Naive thymus-derived CD4-positive, alpha-beta T cell (primary cell): Measurements from ENCODE around the gene FGF5. TPM values are rescaled to one million over a fixed set of nuclear protein-coding genes. Genes with fewer than 3 reads are reported as not detected.
"Not testable (repeated sequence)": the region's sequence is repeated elsewhere in the genome, so short reads cannot be mapped to it uniquely, and the experiment has no call there.

Source experiments
- ATAC-seq: fragments of 150-1000 bp; cut with Tn5 transposase; 2 replicates; pipeline ENCODE4 v1.10.0; 2021; ENCODE audit warnings: mild to moderate bottlenecking, moderate library complexity
- CTCF ChIA-PET: fragments of 350-600 bp; sonication (Branson Sonifier 250); formaldehyde crosslinking; loops from one replicate; lab custom pipeline; 2021; ENCODE audit warnings: antibody characterized with exemption; lab: Charles Lee
- POLR2A ChIA-PET: fragments of 350-600 bp; sonication (Branson Sonifier 250); formaldehyde crosslinking; loops from one replicate; lab custom pipeline; 2021; ENCODE audit warnings: antibody characterized with exemption, inconsistent platforms; lab: Charles Lee
- DNase-seq, 9 donors: peaks; one replicate each; pipeline versions ENCODE4 v3.0.0 to v3.0.0-alpha.2; 2020 to 2022; ENCODE audit warnings: mixed read lengths in 1 of 9
- H3K27ac ChIP-seq: one replicate; pipeline ENCODE4 v1.7.0; 2013; ENCODE audit warnings: mild to moderate bottlenecking, low read depth, low read length, moderate library complexity
- H3K27me3 ChIP-seq, 2 donors: one replicate each; pipeline ENCODE4 v1.7.0; 2013; ENCODE audit warnings: low read length in 2 of 2, mild to moderate bottlenecking in 2 of 2, moderate library complexity in 2 of 2; ENCODE audit not compliant: control insufficient read depth in 2 of 2, insufficient read depth in 2 of 2
- H3K36me3 ChIP-seq, 3 experiments: 1 replicate in 2 of 3; 2 replicates in 1 of 3; pipeline ENCODE4 v1.7.0; 2013; ENCODE audit warnings: low read length in 3 of 3, mild to moderate bottlenecking in 3 of 3, moderate library complexity in 1 of 3; ENCODE audit not compliant: insufficient read depth in 3 of 3, control insufficient read depth in 2 of 3
- H3K4me1 ChIP-seq, 2 donors: one replicate each; pipeline ENCODE4 v1.7.0; 2013; ENCODE audit warnings: low read length in 2 of 2, mild to moderate bottlenecking in 2 of 2, moderate library complexity in 1 of 2; ENCODE audit not compliant: control insufficient read depth in 2 of 2, insufficient read depth in 2 of 2
- H3K4me3 ChIP-seq: 2 replicates; pipeline ENCODE4 v1.7.0; 2013; ENCODE audit warnings: mild to moderate bottlenecking, low read length
- H3K9me3 ChIP-seq, 3 experiments: 1 replicate in 2 of 3; 2 replicates in 1 of 3; pipeline ENCODE4 v1.7.0; 2013; ENCODE audit warnings: low read length in 3 of 3; ENCODE audit not compliant: control insufficient read depth in 2 of 3
- H3K27ac Mint-ChIP-seq, 9 donors: one replicate each; pipeline ENCODE4 v1.8.0; 2020 to 2022; ENCODE audit warnings: mixed read lengths in 9 of 9, mild to moderate bottlenecking in 8 of 9, moderate library complexity in 5 of 9, inconsistent platforms in 2 of 9
- H3K27me3 Mint-ChIP-seq, 5 donors: one replicate each; pipeline ENCODE4 v1.8.0; 2021 to 2022; ENCODE audit warnings: mixed read lengths in 5 of 5, mild to moderate bottlenecking in 1 of 5
- H3K36me3 Mint-ChIP-seq, 5 donors: one replicate each; pipeline ENCODE4 v1.8.0; 2020 to 2022; ENCODE audit warnings: mixed read lengths in 5 of 5, mild to moderate bottlenecking in 3 of 5, inconsistent platforms in 1 of 5
- H3K4me1 Mint-ChIP-seq, 7 donors: one replicate each; pipeline ENCODE4 v1.8.0; 2020 to 2022; ENCODE audit warnings: mixed read lengths in 7 of 7, mild to moderate bottlenecking in 3 of 7, inconsistent platforms in 1 of 7
- H3K4me3 Mint-ChIP-seq, 10 donors: one replicate each; pipeline ENCODE4 v1.8.0; 2020 to 2022; ENCODE audit warnings: mild to moderate bottlenecking in 10 of 10, mixed read lengths in 10 of 10, moderate library complexity in 6 of 10, inconsistent platforms in 2 of 10
- H3K9me3 Mint-ChIP-seq, 11 donors: one replicate each; pipeline ENCODE4 v1.8.0; 2020 to 2022; ENCODE audit warnings: mixed read lengths in 11 of 11, mild to moderate bottlenecking in 4 of 11, inconsistent platforms in 1 of 11, moderate library complexity in 1 of 11
- intact Hi-C, 2 donors: fragments of 100-400 bp; cut with micrococcal nuclease; formaldehyde crosslinking; loops; one replicate each; pipeline ENCODE4 v1.15.1; 2023
- polyA plus RNA-seq, 2 donors: library from polyadenylated mRNA; unstranded; fragments of 300-500 nt; fragmentation: Illumina TruSeq; gene quantifications; one replicate each; pipeline ENCODE4 v1.2.3, GENCODE V29; 2021
- total RNA-seq, 6 experiments: library from RNA in 5 of 6; stranded (reverse) in 5 of 6; gene quantifications; 1 replicate in 5 of 6; 2 replicates in 1 of 6; pipeline ENCODE4 v1.2.3 and lab custom pipeline; 2021 to 2026

The FGF5 gene
- total and polyA plus RNA-seq, 7 experiments from 2014 or later, result 0.05 TPM; not detected in 6

DNA sequence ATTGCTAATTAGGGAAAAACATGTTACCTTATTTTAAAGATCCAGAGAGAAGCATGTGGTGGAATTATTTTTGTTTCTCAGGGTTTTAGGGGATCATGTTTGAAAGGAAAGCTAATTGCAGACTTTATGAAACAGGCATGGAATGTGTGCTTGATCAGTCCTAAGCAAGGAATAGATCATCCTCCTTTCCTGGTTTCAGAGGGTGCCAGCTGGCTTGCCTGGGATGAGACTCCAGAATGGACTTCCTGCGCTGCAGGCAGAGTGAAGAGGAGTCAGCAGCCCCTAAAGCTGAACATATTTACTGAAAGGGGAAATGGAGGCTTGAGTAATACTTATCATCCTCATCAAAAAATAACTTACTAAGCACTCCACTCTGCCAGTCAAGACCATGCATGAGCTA, 13.3 kb downstream of the FGF5 start:
- CTCF ChIA-PET, result no interaction called here

DNA sequence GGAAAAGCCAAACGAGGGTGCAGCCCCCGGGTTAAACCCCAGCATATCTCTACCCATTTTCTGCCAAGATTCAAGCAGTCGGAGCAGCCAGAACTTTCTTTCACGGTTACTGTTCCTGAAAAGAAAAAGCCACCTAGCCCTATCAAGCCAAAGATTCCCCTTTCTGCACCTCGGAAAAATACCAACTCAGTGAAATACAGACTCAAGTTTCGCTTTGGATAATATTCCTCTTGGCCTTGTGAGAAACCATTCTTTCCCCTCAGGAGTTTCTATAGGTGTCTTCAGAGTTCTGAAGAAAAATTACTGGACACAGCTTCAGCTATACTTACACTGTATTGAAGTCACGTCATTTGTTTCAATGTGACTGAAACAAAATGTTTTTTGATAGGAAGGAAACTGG, 20.0 kb downstream of the FGF5 start:
- no peak overlapping the region for H3K27ac Mint-ChIP-seq
- DNase-seq, result no peak
- no peak overlapping the region for H3K4me3 ChIP-seq
- no peaks in the 10 kb centered on the region for H3K4me1 Mint-ChIP-seq
- H3K4me1 ChIP-seq, result no peaks in the 10 kb centered on the region
- intact Hi-C loops, result no loop called here
- H3K36me3 ChIP-seq, result no peaks in the 10 kb centered on the region
- peaks cover 0 to 2% (median 0%) of the 10 kb centered on the region in 11 donors for H3K9me3 Mint-ChIP-seq
- no peak for ATAC-seq
- ChIA-PET POLR2A (no interaction called here), CTCF (no interaction called here)
- no peaks in the 10 kb centered on the region for H3K27me3 ChIP-seq
- no peaks in the 10 kb centered on the region for H3K36me3 Mint-ChIP-seq
- peaks cover 0 to 27% (median 14%) of the 10 kb centered on the region in 5 donors for H3K27me3 Mint-ChIP-seq
- no peak overlapping the region for H3K27ac ChIP-seq
- H3K9me3 ChIP-seq, result no peaks in the 10 kb centered on the region
- no peak overlapping the region for H3K4me3 Mint-ChIP-seq

More for the DNA sequence above, 13.3 kb downstream of the FGF5 start:
- H3K36me3 ChIP-seq, result no peaks in the 10 kb centered on the region
- Mint-ChIP-seq H3K27me3 (peaks cover 0 to 21% (median 10%) of the 10 kb centered on the region in 5 donors), H3K27ac (no peak overlapping the region), H3K4me3 (no peak overlapping the region), H3K4me1 (no peaks in the 10 kb centered on the region), H3K9me3 (no peaks in the 10 kb centered on the region), H3K36me3 (no peaks in the 10 kb centered on the region)
- no peaks in the 10 kb centered on the region for H3K27me3 ChIP-seq
- POLR2A ChIA-PET, result interaction anchor here (0.6 kb wide), 1 partner anchor 1511 kb away, joined by 3 read pairs; no protein-coding TSS in a partner anchor
- no peaks in the 10 kb centered on the region for H3K4me1 ChIP-seq
- H3K9me3 ChIP-seq, result no peaks in the 10 kb centered on the region
- no peak for ATAC-seq
- no peak overlapping the region for H3K4me3 ChIP-seq
- H3K27ac ChIP-seq, result no peak overlapping the region
- intact Hi-C loops, result no loop called here
- DNase-seq, result no peak

DNA sequence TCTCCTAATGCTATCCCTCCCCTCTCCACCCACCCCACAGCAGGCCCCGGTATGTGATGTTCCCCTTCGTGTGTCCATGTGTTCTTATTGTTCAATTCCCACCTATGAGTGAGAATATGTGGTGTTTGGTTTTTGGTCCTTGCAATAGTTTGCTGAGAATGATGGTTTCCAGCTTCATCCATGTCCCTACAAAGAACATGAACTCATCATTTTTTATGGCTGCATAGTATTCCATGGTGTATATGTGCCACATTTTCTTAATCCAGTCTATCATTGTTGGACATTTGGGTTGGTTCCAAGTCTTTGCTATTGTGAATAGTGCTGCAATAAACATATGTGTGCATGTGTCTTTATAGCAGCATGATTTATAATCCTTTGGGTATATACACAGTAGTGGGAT, 24.2 kb downstream of the FGF5 start:
- H3K4me1 ChIP-seq, H3K27ac Mint-ChIP-seq, DNase-seq, H3K27ac ChIP-seq, H3K4me3 ChIP-seq, H3K4me1 Mint-ChIP-seq, intact Hi-C loops, H3K9me3 ChIP-seq, H3K36me3 ChIP-seq, CTCF ChIA-PET, H3K36me3 Mint-ChIP-seq, H3K27me3 ChIP-seq, H3K4me3 Mint-ChIP-seq, ATAC-seq, POLR2A ChIA-PET, H3K9me3 Mint-ChIP-seq: not testable (repeated sequence)
- H3K27me3 Mint-ChIP-seq, result peaks cover 0 to 19% (median 8%) of the 10 kb centered on the region in 5 donors

DNA sequence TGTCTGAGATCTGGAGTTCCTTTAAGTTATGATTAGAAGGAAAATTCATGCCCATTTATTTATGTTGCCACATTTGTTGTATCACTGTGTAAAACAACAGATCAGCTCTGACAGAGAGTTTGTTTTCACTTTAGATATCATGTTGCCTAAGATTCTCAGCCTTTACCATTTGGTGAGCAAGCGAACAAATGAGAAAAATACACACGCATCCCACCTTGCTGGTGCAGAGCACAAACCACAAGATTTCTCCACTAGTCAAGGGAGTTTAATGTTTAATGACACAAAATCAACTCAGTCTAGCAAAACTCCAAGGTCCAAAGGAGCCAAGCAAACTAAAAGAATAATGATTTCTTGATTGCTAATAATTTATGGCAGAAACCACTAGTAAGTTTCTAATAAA, 27.7 kb downstream of the FGF5 start:
- Histone ChIP-seq H3K27me3 (peaks cover 0 to 5% of the 10 kb centered on the region in 2 donors), H3K27ac (no peak overlapping the region), H3K4me3 (no peak overlapping the region), H3K9me3 (no peaks in the 10 kb centered on the region), H3K36me3 (no peaks in the 10 kb centered on the region), H3K4me1 (no peaks in the 10 kb centered on the region)
- CTCF ChIA-PET, result interaction anchor here (0.7 kb wide), 1 partner anchor 463 kb away, joined by 4 read pairs; no protein-coding TSS in a partner anchor
- Mint-ChIP-seq H3K27ac (no peak overlapping the region), H3K9me3 (peaks cover 0 to 2% (median 0%) of the 10 kb centered on the region in 11 donors), H3K36me3 (no peaks in the 10 kb centered on the region), H3K4me1 (no peaks in the 10 kb centered on the region), H3K4me3 (no peak overlapping the region), H3K27me3 (peaks cover 0 to 13% (median 7%) of the 10 kb centered on the region in 5 donors)
- POLR2A ChIA-PET, result no interaction called here
- intact Hi-C loops, result no loop called here
- no peak for ATAC-seq
- no peak for DNase-seq

DNA sequence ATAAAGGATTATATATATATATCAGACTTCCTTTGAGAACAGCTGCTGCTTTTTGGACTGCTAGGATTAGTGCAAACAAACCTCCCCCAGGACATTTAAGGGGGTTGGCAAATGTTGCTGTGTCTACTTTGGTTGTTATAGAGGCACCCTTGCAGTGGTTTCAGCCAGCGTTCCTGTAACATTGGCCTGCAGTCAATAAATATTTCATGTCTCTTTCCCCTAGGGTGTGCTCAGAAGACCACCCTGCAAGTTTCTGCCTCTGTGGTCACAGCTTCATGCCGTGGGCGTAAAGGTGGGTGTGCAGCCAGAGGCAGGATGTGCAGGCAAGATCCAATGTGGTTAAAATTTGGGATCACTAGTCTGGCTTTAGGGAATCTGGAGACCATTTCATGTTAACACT, 28.9 kb downstream of the FGF5 start:
- DNase-seq (no peak), ATAC-seq (no peak)
- Histone ChIP-seq H3K9me3 (no peaks in the 10 kb centered on the region), H3K27ac (no peak overlapping the region), H3K27me3 (peaks cover 0 to 5% of the 10 kb centered on the region in 2 donors), H3K4me3 (no peak overlapping the region), H3K4me1 (no peaks in the 10 kb centered on the region), H3K36me3 (no peaks in the 10 kb centered on the region)
- ChIA-PET POLR2A (no interaction called here), CTCF (no interaction called here)
- Mint-ChIP-seq H3K27ac (no peak overlapping the region), H3K4me3 (no peak overlapping the region), H3K4me1 (no peaks in the 10 kb centered on the region), H3K9me3 (peaks cover 0 to 2% (median 0%) of the 10 kb centered on the region in 11 donors), H3K36me3 (no peaks in the 10 kb centered on the region), H3K27me3 (peaks cover 0 to 13% (median 7%) of the 10 kb centered on the region in 5 donors)
- intact Hi-C loops, result no loop called here

DNA sequence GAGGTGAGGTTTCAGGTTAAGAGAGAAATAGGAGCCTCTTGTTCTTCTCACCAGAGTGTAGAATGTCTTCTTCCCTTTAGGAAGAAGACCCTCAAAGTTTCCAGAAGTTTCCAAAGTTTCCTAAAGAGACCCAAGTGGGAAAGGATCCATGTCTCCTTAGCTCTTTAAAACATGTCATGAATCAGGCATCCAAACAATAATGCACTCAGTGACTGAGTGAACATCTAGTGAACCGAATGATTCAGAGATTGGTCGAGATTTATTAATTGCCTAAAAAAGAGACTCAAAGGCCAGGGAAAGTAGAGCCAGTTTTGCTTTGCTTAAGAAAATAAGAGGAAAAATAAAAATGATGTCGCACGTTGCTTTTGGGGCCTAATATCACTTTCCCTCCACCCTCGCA, 29.4 kb downstream of the FGF5 start:
- H3K27ac ChIP-seq, result no peak overlapping the region
- Mint-ChIP-seq H3K4me3 (no peak overlapping the region), H3K4me1 (no peaks in the 10 kb centered on the region), H3K27ac (no peak overlapping the region), H3K36me3 (no peaks in the 10 kb centered on the region), H3K9me3 (peaks cover 0 to 2% (median 0%) of the 10 kb centered on the region in 11 donors), H3K27me3 (peaks cover 0 to 13% (median 7%) of the 10 kb centered on the region in 5 donors)
- no peak overlapping the region for H3K4me3 ChIP-seq
- no peaks in the 10 kb centered on the region for H3K9me3 ChIP-seq
- no peaks in the 10 kb centered on the region for H3K36me3 ChIP-seq
- peaks cover 0 to 5% of the 10 kb centered on the region in 2 donors for H3K27me3 ChIP-seq
- H3K4me1 ChIP-seq, result no peaks in the 10 kb centered on the region
- ChIA-PET CTCF (no interaction called here), POLR2A (no interaction called here)
- DNase-seq (no peak), ATAC-seq (no peak)
- intact Hi-C loops, result no loop called here

DNA sequence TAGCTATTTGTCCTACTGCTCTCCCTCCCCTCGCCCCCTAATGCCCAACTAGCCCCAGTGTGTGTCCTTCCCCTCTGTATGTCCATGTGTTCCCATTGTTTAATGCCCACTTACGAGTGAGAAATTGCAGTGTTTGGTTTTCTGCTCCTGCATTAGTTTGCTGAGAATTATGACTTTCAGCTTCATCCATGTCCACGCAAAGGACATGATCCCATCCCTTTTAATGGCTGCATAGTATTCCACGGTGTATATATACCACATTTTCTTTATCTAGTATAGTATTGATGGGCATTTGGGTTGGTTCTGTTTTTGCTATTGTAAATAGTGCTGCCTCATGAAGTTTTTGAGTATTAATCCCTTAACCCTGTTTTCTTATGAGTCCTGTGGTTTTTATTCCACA, 35.4 kb downstream of the FGF5 start:
- H3K27me3 Mint-ChIP-seq, result peaks cover 0 to 33% (median 18%) of the 10 kb centered on the region in 5 donors
- intact Hi-C loops, result no loop called here
- DNase-seq (no peak), ATAC-seq (no peak)
- no peak overlapping the region for H3K27ac Mint-ChIP-seq
- no peak overlapping the region for H3K4me3 Mint-ChIP-seq
- no peaks in the 10 kb centered on the region for H3K4me1 Mint-ChIP-seq
- ChIA-PET POLR2A (no interaction called here), CTCF (no interaction called here)
- Histone ChIP-seq H3K27ac (no peak overlapping the region), H3K27me3 (no peaks in the 10 kb centered on the region), H3K9me3 (no peaks in the 10 kb centered on the region), H3K4me1 (no peaks in the 10 kb centered on the region), H3K4me3 (no peak overlapping the region), H3K36me3 (no peaks in the 10 kb centered on the region)
- H3K36me3 Mint-ChIP-seq, result no peaks in the 10 kb centered on the region
- peaks cover 0 to 3% (median 0%) of the 10 kb centered on the region in 11 donors for H3K9me3 Mint-ChIP-seq
